GM19351 (cell line): ENCODE measurements around the gene TMSB10.
"Not testable (repeated sequence)": the region's sequence is repeated elsewhere in the genome, so short reads cannot be mapped to it uniquely, and the experiment has no call there.

Experiments used
- ATAC-seq: cut with Tn5 transposase; IDR thresholded peaks from one replicate; pipeline ENCODE4 v1.9.1; 2021; ENCODE audit warnings: mild to moderate bottlenecking, moderate library complexity; ENCODE audit not compliant: unreplicated experiment

The TMSB10 gene

DNA sequence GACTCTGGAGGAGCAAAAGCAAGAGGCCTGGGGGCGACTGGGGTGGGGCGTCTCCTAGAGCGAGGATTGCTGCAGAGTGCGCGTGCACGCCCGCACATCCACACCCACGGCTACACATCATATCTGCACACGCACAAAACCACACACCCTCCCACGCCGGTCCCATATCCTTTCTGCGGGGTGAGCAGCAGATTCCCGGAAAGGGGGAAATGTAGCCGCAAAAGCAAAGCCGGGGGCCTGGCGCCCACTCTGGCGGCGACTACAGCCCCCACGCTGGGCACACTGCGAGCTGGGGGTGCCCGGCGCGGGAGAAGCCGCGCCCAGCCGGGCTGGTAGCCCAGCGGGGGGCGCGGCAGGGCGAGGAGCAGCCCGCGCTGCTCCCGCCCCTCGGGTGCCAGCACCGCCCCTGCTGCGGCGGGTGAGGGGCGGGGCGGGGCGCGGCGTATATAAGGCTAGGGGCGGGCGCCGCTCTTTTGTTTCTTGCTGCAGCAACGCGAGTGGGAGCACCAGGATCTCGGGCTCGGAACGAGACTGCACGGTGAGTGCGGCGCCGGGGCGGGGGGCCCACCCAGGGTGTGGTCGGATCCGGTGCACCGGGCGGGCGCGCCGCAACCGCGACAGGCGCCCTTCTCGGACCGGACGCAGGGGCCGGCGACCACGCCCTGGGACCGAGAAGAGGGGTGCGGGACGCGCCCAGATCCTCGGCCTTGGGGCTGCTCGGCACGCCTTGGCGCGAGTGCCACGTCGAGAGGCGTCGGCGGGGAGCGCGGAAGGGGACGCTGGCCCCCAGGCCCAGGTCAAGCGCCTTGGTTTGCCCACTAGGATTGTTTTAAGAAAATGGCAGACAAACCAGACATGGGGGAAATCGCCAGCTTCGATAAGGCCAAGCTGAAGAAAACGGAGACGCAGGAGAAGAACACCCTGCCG is at the start of gene TMSB10:
Gene TMSB10 (plus strand): TSS at position 476 of the 927 bp plus-strand sequence.
- peak; percentile 60 for ATAC-seq

DNA sequence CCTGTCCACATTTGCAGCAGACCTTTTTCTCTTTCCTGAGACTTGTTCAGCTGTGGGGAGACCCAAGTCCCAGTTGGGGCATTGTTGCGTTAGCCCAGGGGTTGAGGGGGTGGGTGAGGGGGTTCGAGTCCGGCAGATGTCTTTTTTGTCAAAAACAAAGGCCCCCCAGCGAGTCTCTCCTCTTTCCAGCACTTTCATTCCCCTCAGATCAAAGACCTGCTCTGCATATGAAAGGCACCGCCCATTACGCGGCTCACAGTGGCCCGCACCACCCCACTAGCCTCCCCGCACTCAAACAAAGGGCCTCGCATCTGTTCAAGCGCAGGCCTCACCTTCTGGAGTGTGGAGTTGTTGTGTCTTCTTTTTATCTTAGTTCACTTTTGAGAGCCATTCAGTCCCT is 49.7 kb upstream of the TMSB10 start:
- no peak for ATAC-seq

DNA sequence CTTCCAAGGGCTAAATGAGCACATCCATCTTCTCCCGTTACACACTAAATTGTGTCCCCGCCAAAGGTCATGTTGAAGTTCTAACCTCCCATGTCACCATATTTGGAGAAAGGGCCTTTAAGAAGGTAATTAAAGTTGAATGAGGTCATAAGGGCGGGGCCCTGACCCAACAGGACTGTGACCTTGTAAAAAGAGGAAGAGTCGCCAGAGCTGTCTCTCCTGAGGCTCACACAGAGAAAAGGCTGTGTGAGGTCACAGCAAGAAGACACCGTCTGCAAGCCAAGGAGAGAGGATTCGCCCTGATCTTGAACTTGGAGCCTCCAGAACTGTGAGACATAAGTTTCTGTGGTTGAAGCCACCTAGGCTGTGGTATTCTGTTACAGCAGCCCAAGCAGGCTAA is 48.7 kb upstream of the TMSB10 start:
- ATAC-seq = peak; percentile 86

DNA sequence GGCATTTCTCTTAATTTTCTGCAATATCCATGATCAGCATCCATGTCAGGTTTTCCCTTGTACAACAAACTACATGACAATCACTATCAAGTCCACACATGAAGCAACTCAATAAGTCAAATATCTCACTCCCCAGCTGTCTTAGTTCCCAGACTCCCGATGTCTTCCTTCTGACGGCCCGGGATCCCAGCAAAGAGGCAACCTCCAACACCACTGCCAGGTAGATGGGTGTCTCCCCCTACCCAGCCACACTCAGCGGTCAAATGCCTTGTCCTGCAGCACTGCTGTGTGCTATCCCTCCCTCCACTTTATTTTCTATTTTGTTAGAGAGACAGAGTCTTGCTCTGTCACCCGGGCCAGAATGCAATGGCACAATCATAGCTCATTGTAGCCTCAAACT is 47.9 kb upstream of the TMSB10 start:
- ATAC-seq = no peak

DNA sequence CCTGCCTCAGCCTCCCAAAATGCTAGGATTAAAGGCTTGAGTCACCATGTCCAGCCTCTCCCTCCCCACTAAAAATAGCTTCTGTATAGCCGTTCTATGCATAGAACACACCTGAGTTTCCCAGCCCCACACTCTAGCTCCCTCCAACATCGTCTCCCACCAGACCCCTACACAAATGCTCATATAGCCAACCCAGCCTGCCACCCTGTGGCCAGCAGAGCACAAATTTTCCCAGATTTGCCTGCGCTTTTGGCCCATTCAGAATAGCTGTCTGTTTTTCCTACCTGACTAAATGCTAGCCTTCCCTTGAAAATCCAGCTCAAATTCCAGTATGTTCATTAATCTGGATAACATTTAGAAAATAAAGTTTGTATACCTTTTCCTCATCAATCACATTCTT is 47.3 kb upstream of the TMSB10 start:
- no peak for ATAC-seq

DNA sequence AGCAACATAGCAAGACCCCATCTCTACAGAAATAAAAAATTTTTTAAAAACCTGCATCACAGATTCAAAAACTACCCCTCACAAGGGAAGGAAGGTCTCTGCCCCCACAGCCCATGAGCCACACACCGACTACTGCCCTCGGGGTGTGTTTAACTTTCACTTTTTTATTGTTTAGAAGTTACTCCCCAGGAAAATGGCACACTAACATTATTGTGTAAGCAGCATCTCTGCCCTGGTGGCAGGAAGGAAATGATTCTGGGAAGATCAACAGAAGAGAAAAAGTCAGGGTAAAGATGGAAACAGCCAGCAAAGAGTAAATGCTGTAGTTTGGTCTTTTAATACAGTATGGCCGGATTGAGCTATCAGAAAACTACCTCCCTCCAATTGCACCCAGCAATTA is 46.5 kb upstream of the TMSB10 start:
- ATAC-seq = no peak

DNA sequence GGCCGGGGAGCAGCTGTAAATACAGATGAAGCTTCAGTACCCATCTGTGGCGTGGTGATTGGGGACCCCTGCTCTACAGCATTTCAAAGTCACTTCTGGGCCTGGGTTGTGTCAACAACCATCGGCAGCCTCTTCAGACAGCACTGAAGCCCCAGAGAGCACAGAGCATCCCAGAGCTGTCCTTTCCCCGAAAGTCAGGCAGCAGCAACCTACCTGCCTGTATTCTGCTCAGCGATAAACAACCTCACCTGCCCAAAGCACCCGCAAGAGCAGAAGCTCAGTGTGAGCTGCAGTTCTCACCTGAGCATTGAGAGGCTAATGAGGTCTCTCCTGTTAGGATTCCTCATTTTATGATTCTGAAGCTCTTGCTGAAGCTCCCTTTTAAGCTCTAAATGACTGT is 43.9 kb upstream of the TMSB10 start:
- no peak for ATAC-seq

DNA sequence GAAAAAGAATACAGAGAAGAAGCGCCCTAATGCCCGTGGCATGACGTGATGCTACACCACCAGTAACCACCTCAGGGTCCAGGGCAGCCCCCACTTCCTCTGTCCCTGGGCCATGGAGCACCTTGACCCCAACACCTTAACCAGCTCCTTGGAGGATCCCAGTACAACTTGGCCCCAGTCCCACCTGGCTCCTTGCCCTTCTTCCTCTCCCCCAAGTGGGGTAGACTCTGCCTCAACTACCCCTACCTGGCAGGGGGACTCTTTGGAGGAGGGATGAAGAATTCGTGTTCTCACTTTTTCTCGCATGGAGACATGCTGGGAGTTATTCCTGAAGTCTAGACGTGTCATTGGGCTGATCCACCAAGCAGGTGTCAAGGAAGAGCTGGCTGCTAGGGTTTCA is 43.5 kb upstream of the TMSB10 start:
- no peak for ATAC-seq

DNA sequence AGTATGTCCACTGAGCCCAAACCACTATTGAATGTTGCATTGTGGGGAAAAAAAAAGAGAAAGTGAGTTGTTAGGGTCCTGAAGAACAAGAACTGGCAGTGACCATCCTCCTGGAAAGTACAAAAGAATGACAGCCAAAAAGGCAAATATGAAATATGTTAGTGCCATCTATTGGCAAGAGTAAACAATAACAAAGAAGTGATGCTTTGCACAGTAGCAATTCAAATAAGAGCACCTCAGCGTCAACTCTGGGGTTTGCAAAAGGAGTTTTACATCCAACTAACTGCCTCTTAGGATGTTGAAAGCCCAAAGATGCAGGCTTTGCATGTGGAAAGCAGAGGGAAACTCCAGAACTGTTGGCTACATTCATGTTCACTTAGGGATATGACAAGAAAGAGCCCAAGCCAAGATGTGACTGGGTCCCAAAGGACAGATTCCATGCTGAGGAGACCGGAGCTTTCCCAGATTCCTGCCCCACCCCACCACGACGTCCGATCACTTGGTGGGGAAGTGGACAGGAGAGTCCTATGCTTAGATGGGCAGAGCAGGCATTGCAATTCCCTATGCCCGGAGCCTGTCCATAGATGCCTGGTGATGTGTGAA is 40.2 kb upstream of the TMSB10 start:
- peak; percentile 84 for ATAC-seq

DNA sequence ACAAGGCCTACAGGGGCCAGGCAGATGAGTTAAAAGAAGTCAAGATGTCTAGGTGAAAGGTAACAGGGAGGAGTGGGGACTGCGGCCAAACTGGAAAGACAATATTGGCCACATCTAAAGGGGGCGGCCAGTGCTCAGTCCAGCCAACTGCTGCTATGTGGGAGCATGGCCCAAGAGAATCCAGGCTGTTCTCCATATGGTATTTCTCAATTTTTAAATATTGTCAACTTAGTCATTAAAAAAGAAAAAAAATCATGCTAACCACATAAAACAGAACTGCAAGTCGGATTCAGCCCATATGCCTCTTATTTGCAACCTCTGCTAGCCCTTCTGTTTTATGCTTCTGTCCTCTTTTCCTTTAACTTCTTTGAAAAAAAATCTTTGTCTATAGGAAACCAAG is 39.3 kb upstream of the TMSB10 start:
- no peak for ATAC-seq

DNA sequence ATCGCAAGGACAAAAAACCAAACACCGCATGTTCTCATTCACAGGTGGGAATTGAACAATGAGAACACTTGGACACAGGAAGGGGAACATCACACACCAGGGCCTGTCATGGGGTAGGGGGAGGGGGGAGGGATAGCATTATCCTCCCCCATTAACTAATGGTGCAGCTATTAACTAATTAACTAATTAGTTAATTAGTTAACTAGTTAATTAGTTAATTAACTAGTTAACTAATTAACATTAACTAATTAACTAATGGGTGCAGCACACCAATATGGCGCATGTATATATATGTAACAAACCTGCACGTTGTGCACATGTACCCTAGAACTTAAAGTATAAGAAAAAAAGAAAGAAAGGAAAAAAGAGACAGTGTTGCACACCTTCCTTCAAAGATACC is 37.1 kb upstream of the TMSB10 start:
- not testable (repeated sequence) for ATAC-seq

DNA sequence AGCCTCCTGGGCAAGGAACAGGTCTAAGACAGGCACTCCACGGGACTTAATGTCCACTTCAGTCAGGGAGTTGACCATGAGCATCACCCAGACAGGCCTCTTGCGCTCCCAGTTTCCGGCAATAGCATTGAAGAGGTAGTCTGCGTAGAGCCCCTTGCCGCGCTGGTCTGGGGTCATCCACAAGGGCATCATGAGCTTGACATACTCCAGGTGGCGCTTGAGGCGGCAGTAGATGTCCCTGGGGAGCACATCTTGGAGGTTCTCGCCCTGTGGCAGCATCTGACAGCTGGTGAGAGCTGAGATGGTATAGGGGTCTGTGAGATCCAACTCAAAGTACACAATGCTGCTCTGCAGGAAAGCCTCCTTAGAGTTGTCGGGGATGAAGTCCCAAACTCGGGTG is 35.1 kb upstream of the TMSB10 start:
- no peak for ATAC-seq

DNA sequence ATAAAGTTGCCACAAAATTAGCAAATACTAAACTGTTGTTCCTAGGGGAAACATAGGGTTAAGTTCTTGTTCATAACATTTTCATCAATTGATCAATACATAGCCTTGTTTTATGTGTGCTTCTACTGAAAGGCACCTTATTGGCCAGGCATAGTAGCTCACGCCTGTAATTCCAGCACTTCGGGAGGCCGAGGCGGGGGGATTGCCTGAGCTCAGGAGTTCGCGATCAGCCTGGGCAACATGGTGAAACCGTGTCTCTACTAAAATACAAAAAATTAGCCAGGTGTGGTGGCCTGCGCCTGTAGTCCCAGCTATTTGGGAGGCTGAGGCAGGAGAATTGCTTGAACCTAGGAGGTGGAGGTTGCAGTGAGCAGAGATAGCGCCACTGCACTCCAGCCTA is 32.8 kb upstream of the TMSB10 start:
- ATAC-seq = not testable (repeated sequence)

DNA sequence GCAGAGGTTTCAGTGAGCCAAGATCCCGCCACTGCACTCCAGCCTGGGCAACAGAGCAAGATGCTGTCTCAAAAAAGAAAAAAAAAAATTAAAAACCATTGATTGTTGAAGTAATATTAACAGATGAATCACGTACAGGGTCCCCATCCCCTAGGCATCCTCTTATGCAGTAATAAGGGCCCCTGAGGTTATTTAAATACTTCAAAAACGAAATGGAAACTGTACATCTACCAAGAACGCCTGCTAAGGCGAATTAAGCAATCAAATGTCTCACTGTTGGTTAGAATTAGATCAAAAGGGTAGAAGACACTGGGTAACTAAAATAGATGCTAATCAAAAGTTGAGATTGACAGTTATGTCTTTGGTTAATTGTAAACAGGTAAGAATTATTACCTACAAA is 32.1 kb upstream of the TMSB10 start:
- ATAC-seq = no peak

DNA sequence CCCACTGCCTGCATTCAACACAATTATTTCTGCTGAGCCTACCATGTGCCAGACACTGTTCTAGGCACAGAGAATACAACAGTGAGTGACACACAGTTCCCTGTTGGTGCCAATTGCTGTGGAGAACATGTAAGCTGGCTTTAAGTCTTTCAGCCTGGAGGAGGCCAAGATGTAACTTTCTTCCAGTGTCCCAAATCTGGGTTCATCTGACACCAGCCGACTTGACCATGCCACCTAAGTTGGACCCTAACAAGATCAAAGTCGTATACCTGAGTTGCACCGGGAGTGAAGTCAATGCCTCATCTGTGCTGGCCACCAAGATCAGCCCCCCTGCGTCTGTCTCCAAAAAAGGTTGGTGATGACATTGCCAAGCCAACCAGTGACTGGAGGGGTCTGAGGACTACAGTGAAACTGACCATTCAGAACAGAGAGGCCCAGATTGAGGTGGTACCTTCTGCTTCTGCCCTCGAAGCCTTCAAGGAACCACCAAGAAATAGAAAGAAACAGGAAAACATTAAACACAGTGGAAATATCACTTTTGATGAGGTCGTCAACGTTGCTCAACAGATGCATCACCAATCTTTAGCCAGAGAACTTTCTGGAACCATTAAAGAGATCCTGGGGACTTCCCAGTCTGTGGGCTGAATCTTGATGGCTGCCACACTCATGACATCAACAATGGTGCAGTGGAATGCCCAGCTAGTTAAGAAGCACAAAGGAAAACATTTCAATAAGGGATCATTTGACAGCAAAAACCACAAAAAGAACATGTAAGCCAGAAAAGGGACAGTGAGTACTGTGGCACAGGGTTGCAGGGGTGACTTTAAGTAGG is 30.9 kb upstream of the TMSB10 start:
- ATAC-seq = no peak

DNA sequence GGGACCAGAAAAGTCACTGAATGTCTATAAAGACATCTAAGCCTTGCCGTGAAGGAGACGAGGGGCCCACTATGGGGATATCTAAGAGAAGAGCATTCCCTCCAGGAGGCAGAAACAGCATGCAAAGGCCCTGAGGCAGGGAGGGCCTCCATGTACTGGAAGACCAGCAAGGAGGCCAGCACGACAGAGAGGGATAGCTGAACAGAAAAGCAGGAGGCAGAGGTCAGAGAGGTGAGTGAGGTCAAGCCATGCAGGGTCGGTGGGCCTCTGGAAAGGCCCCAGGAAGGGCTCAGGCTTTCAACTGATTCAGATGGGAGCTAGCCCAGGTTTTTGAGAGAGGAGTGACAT is 30.3 kb upstream of the TMSB10 start:
- no peak for ATAC-seq

DNA sequence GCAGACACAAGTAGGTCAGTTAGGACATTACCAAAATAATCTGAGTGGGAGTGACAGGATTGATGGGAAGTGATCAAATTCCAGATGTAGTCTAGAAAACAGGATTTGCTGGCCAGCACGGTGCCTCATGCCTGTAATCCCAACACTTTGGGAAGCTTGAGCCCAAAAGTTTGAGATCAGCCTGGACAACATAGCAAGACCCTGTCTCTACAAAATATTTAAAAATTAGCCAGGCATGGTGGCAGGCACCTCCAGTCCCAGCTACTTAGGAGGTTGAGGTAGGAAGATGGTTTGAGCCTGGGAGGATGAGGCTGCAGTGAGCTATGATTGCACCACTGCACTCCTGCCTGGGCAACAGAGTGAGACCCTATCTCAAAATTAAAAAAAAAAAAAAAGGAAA is 29.8 kb upstream of the TMSB10 start:
- not testable (repeated sequence) for ATAC-seq

DNA sequence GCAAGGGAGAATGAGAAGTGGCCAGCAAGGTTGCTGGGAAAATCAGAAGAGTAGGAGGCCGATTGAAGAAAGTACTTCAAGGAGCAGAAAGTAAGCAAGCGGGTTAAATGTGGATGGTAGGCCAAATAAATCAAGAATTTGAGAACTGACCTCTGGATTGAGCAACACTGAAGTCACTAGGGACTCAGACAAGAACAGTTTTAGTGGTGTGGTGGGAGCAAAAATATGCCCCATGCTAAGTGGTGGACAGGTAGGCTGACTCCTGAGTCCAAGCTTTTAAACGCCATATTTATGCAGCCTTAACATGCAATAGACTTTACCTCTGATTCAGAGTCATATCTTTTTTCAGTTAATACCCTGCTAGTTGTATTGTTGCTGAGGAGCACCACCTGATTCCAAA is 29.1 kb upstream of the TMSB10 start:
- no peak for ATAC-seq

DNA sequence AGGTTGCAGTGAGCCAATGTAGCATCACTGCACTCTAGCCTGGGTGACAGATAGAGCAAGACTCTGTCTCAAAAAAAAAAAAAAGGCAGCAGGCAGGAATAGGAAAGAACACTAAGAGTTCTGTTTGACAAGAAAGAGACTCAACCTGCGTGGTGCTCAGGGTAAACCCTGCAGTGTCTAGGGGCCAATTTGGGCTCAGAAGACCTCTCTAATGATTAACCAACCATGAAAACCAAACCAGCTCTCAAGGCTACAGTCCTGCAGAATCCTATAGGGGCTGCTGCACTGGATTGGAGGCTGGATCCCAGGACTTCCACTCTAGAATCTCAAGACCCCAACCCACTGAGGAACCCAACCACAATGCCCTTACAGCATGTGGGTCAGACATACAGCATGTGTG is 27.0 kb upstream of the TMSB10 start:
- ATAC-seq = no peak

DNA sequence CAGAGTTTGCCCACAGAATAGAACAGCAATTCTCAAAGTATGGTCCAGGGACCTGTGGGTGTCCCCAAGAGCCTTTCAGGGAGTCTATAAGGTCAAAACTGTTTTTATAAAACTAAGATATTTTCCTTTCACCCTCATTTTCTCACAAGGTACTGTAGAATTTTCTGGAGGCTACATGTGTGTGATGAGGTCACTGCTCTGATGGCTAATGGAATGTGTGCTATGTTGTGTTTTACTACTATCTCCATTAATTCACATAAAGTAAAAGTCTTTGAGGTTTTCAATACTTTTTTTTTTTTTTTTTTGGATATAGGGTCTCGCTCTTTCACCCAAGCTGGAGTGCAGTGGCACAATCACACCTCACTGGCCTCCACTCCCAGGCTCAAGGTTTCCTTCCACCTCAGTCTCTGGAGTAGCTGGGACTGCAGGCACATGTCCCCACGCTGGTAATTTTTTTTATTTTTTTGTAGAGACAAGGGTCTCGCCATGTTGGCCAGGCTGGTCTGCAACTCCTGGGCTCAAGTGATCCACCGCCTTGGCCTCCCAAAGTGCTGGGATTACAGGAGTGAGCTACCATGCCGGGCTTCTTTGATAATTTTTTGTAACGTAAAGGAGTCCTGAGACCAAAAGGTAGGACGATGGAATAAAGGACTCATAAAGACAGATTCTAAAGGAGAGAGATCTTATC is 26.4 kb upstream of the TMSB10 start:
- no peak for ATAC-seq
